GM21367 (cell line): ENCODE data around the gene RELT.
"Not testable (repeated sequence)": the region's sequence is repeated elsewhere in the genome, so short reads cannot be mapped to it uniquely, and the experiment has no call there.

Experiments
- ATAC-seq: cut with Tn5 transposase; IDR thresholded peaks from one replicate; pipeline ENCODE4 v1.9.1; 2021; ENCODE audit not compliant: unreplicated experiment

RELT gene

DNA sequence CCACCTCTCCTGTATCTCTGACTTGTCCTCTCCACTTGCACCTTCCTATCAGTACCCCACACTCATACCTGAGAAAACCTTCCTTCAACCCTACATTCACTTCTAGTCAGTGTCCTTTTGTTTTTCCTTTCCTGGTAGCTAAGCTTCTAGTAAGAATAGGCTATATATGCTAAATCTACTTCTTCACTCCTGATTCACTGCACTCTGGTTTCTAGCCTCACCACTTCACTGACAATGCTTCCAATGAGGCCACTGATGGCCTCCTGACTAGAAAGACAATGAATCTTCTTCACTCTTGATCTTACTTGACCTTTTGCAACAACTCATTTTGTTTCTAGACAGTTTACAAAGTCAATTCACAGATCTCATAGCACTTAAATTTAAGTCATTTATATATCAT, 52.0 kb downstream of the RELT start:
- no peak for ATAC-seq

DNA sequence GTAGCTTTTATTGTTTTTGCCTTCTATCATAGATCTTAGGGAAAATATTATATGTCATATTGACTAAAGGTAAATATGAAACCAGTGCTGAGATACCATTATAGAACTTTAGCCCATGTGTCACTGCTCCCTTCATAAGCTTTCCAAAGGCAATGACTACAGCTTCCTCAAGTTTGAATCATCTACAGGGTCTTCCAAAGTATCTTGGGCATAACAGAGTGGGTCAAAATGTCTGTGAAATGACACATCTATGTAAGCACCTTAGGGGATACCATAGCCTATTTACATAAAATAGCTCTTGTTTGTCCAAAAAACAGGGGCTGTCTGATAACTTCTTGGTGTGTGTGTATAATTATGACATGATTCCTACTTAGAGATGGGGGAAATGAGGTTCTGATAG, 52.5 kb downstream of the RELT start:
- no peak for ATAC-seq

DNA sequence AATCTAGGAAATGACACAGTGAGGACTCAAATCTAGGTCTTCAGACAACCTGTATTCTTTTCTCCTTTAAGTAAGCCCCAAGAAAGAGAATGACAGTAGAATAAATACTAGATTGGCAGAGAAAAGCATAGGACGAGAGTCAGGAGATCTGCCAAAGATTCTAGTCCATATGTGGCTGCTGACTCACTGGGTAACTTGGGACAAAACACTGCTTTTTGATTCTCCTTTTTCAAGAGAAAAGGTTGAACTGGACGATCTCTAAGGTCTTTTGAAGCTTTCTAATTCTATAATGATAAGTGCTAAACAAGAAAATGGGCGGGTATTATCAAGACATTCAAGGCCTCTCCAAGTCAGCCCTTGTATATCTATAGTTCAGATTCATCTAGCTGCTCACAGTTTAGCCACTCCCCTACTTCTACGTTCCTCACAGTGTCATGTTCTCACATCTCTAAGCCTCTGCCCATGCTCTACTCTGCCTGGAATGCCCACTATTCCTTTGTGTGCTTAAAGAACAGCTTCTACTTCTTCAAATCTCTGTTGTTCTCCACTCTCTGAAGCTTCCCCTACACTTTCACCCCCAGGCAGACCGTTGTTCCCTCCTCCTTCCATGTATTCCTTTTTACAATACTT, 53.0 kb downstream of the RELT start:
- ATAC-seq, result no peak

DNA sequence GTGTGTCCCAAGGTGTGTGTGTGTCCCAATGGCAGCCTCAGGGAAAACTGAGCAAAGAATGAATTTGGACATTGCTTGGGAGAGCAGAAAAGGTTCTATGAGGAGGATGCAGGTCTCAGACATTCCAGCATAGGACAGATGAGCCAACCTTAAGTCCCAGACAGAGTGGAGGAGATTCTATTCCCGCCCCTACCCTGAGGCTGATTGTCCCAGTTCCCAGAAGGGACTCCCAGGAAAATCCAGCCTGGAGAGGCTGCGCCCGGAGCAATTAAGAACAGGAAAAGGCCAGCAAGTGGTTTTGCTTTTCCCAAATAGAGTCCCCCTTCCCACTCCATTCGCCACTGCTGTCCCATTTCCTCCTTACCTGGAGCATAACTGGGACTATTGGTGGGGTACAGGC, 54.1 kb downstream of the RELT start:
- ATAC-seq, result no peak

DNA sequence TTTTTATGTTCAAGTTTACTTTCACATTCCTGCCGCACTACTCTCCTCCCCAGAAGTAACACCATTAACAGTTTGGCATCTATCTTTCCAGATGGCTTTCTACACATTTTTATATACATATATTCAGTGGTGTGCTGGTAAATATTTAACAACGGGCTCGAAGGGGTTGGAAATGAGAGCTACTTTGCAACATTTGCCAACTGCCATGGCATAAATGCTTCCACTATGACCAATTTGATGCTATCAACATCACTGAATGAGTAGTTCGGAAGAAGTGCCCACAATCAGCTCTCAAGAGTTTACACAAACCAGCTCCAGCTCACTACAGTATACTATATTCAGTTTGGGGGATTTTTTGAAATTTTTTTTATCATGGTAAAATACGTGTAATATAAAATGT, 55.2 kb downstream of the RELT start:
- no peak for ATAC-seq

DNA sequence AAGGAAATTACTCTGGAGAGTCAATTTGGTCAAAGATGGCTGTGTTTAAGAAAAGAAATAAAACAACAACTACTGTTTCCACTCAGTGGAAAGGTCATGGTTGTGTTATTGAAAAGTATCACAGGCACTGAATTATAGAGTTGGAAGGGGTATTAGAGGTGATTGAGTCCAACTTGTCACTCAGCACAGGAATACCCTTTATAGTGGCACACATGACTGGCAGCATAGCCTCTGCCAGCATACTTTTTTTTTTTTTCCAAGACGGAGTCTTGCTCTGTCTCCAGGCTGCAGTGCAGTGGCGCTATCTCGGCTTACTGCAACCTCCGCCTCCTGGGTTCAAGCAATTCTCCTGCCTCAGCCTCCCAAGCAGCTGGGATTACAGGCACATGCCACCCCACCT, 60.7 kb downstream of the RELT start:
- ATAC-seq, result not testable (repeated sequence)

DNA sequence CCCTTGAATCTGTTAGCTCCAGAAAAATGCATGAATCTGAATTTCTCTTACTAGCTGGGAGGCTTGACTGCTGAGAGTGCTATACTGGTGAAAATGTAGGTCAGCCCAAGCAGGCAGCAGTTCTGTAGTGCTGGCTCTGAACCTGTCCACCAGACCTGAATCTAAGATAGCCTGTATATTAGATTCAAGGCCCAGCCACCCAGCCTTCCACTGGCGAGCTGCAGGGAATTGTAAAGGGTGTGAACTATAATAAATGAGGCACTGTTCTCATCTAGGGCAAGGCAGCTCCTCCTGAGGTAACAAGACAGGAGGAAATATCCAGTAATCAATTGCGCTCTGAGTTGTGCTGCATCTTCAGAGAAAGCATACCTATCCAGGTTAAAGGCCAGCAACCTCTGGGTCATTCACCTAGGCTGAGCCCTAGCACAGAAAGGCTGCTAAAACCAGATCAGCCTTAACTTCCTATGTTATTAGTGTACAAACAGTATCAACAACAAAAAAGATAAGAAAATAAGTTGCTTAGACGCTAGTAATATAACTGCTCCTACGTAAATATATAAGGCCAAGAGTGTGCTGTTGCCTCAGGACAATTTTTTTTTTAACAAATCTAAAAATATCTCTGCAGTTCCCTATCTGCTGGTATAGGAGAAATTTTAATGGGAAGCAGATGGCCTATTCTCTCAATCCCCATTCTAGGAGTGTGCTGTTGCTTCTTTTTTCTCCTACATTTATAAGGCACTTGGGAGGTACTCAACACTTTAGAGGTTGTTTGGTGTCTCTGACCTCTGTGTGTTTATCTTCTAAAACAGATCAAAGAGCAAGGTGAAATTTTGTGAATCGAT, 63.0 kb downstream of the RELT start:
- no peak for ATAC-seq

DNA sequence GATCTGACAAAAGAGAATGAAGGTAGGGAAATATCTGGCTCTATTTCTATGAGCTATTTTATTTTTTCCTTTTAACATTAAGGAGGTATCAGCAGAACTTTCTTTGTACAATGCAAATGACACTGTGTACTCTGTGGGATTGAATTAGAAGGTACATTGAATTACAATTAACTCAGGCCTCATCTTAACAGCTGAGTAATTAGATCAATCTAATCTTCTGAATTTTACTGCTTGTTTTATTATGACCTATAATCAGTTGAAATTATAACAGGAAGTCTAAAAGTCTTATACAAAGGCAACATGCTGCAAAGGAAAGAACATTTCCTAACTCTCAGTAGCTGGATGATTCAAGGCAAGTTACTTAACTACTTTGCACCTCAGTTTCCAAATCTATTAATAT, 69.8 kb downstream of the RELT start:
- ATAC-seq, result no peak

DNA sequence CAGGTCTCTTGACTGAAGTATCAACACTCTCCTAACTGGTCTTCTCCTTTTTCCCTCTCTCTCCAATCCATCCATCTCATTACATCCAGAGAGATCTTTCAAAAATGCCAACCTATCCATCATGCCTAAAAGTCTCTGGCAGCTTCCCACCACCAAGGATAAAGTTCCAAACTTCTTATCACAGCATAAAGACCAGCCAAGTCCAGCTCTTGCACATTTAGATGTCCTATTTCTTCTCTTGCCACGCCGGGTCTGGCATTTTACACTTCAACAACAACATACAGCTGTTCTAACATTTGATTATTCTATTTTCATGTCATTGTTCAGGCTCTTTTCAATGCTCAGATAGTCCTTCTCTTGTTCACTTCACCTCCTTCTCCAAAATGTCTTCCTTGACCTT, 70.6 kb downstream of the RELT start:
- no peak for ATAC-seq
